Activated naive CD8-positive, alpha-beta T cell treated with anti-CD3 and anti-CD28 coated beads, Interleukin-2, amount 10 ng/mL, durations not matched to agents 7 days and 5 days (primary cell): Measurements from ENCODE around the gene BMP6. TPM values are rescaled to one million over a fixed set of nuclear protein-coding genes. Genes with fewer than 3 reads are reported as not detected.
"Not testable (repeated sequence)": the region's sequence is repeated elsewhere in the genome, so short reads cannot be mapped to it uniquely, and the experiment has no call there.

ENCODE experiments used
- ATAC-seq: fragments of 150-1000 bp; cut with Tn5 transposase; one replicate; pipeline ENCODE4 v1.10.0; 2021; ENCODE audit warnings: low read depth, moderate library complexity
- POLR2A ChIA-PET: fragments of 350-600 bp; sonication (Branson Sonifier 250); formaldehyde crosslinking; loops from one replicate; lab custom pipeline; 2021; ENCODE audit warnings: antibody characterized with exemption; lab: Charles Lee
- DNase-seq: peaks from one replicate; pipeline ENCODE4 v3.0.0; 2021
- H3K27ac Mint-ChIP-seq: one replicate; pipeline ENCODE4 v1.8.0; 2022; ENCODE audit warnings: mild to moderate bottlenecking, mixed read lengths
- H3K27me3 Mint-ChIP-seq: one replicate; pipeline ENCODE4 v1.8.0; 2022; ENCODE audit warnings: mild to moderate bottlenecking, moderate library complexity, mixed read lengths
- H3K36me3 Mint-ChIP-seq: one replicate; pipeline ENCODE4 v1.8.0; 2021; ENCODE audit warnings: mild to moderate bottlenecking, mixed read lengths
- H3K4me1 Mint-ChIP-seq: one replicate; pipeline ENCODE4 v1.8.0; 2021; ENCODE audit warnings: mixed read lengths
- H3K4me3 Mint-ChIP-seq: one replicate; pipeline ENCODE4 v1.8.0; 2022; ENCODE audit warnings: mild to moderate bottlenecking, moderate library complexity, mixed read lengths
- H3K9me3 Mint-ChIP-seq: one replicate; pipeline ENCODE4 v1.8.0; 2021; ENCODE audit warnings: mixed read lengths
- total RNA-seq, 2 experiments: library from RNA; stranded (reverse); gene quantifications; one replicate each; pipeline ENCODE4 v1.2.3, GENCODE V29; 2021

Gene BMP6
- total RNA-seq, 2 experiments from 2014 or later, result not detected

- no peak overlapping the region for H3K27ac Mint-ChIP-seq
- ATAC-seq (no peak), DNase-seq (no peak)
- POLR2A ChIA-PET, result no interaction called here
- no peaks in the 10 kb centered on the region for H3K27me3 Mint-ChIP-seq
- H3K4me1 Mint-ChIP-seq, result no peaks in the 10 kb centered on the region
- peaks cover 31% of the 10 kb centered on the region for H3K36me3 Mint-ChIP-seq
- no peak overlapping the region for H3K4me3 Mint-ChIP-seq
- H3K9me3 Mint-ChIP-seq, result no peaks in the 10 kb centered on the region
Observed at GRCh38 chr6:7882505-7883257, 156.8 kb downstream of the BMP6 start.

- no peak for ATAC-seq
- no peaks in the 10 kb centered on the region for H3K9me3 Mint-ChIP-seq
- H3K27ac Mint-ChIP-seq, result no peak overlapping the region
- H3K4me3 Mint-ChIP-seq, result no peak overlapping the region
- H3K27me3 Mint-ChIP-seq, result no peaks in the 10 kb centered on the region
- peaks cover 33% of the 10 kb centered on the region for H3K36me3 Mint-ChIP-seq
- DNase-seq, result no peak
- no peaks in the 10 kb centered on the region for H3K4me1 Mint-ChIP-seq
- POLR2A ChIA-PET, result no interaction called here
Observed at GRCh38 chr6:7883381-7883780, 157.5 kb downstream of the BMP6 start.

DNA sequence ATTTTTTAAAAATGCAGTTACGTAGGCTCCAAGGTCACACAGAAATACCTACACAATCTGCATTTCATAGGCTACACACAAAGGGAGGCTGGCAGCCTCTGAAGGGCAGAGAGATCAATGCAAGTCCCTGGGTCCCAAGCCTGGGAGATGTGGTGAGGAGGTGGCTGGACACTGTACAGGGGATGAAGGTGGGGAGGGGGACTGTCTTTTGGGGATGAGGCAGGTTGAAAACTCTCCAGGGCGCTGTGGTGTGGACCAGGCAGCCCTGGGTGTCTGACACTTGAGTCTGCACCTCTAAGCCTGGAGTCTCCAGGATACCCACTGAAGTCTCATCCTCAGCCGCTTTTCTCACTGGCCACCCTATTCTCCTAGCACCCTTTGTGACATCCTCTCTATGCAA is 160.2 kb downstream of the BMP6 start:
- POLR2A ChIA-PET, result no interaction called here
- no peaks in the 10 kb centered on the region for H3K9me3 Mint-ChIP-seq
- no peak for DNase-seq
- peaks cover 27% of the 10 kb centered on the region for H3K36me3 Mint-ChIP-seq
- no peaks in the 10 kb centered on the region for H3K27me3 Mint-ChIP-seq
- H3K4me1 Mint-ChIP-seq, result no peaks in the 10 kb centered on the region
- ATAC-seq, result no peak
- no peak overlapping the region for H3K4me3 Mint-ChIP-seq
- no peak overlapping the region for H3K27ac Mint-ChIP-seq

- H3K36me3 Mint-ChIP-seq, result peaks cover 25% of the 10 kb centered on the region
- no peak overlapping the region for H3K27ac Mint-ChIP-seq
- no peaks in the 10 kb centered on the region for H3K4me1 Mint-ChIP-seq
- POLR2A ChIA-PET, result no interaction called here
- H3K4me3 Mint-ChIP-seq, result no peak overlapping the region
- ATAC-seq (no peak), DNase-seq (no peak)
- H3K27me3 Mint-ChIP-seq, result no peaks in the 10 kb centered on the region
- no peaks in the 10 kb centered on the region for H3K9me3 Mint-ChIP-seq
Observed at GRCh38 chr6:7887278-7887991, 161.5 kb downstream of the BMP6 start.

- Mint-ChIP-seq H3K27ac (no peak overlapping the region), H3K4me1 (no peaks in the 10 kb centered on the region), H3K4me3 (no peak overlapping the region), H3K9me3 (no peaks in the 10 kb centered on the region), H3K27me3 (no peaks in the 10 kb centered on the region), H3K36me3 (peaks cover 22% of the 10 kb centered on the region)
- POLR2A ChIA-PET, result no interaction called here
- no peak for DNase-seq
- no peak for ATAC-seq
Observed at GRCh38 chr6:7888587-7889357, 162.9 kb downstream of the BMP6 start.

DNA sequence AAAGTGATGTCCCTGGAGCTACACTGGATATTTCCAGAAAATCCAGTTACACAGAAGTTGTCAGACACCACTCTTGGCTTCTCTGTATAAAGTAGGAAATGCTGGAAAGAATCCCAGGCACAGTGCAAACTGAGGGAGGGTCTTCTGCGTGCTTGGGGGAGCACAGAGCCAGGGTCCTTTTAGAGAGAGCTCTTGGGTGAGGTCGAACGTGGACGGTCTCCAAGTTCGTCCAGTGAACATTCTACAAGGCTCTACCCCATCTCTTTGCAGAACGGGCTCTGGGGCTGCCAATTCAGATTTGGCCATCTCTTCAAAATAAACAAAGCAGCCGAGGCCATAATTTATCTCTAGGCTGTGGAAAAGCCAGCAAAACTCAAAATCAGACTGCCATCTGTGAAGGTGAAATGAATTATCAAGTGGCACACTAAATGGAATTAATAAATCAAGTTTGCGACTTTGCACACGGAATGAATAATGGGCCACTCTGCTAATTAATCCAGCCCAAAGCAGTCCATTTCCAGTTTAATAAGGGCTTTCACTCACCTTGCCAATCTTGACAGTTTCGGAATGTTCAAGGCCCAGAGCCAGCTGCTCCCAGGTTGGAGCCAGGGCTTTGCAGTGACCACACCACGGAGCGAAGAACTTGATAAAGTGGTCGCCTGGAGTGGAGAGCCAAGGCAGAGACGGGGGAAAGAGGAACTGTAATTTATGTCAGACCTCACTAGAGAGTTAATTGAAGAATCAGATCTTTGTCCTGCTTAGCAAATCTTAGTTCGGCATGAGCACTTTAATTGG is 165.4 kb downstream of the BMP6 start:
- Mint-ChIP-seq H3K27me3 (no peaks in the 10 kb centered on the region), H3K27ac (no peak overlapping the region), H3K4me3 (no peak overlapping the region), H3K4me1 (no peaks in the 10 kb centered on the region), H3K36me3 (peaks cover 20% of the 10 kb centered on the region), H3K9me3 (no peaks in the 10 kb centered on the region)
- POLR2A ChIA-PET, result no interaction called here
- no peak for DNase-seq
- no peak for ATAC-seq

DNA sequence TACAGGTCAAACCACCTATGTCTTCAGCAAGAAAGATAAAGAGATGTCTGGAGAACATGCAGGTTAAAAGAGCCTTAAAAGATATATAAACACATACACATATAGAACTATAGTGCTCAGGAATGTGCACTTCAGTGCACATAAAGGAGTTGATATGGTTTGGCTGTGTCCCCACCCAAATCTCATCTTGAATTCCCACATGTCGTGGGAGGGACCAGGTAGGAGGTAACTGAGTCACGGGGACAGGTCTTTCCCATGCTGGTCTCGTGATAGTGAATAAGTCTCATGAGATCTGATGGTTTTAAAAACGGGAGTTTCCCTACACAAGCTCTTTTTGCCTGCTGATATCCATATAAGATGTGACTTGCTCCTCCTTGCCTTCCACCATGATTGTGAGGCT is 166.5 kb downstream of the BMP6 start:
- H3K9me3 Mint-ChIP-seq, DNase-seq, H3K27me3 Mint-ChIP-seq, H3K4me3 Mint-ChIP-seq, POLR2A ChIA-PET, H3K27ac Mint-ChIP-seq, ATAC-seq, H3K4me1 Mint-ChIP-seq: not testable (repeated sequence)
- H3K36me3 Mint-ChIP-seq, result peaks cover 17% of the 10 kb centered on the region

- no peaks in the 10 kb centered on the region for H3K4me1 Mint-ChIP-seq
- no peak overlapping the region for H3K4me3 Mint-ChIP-seq
- no peaks in the 10 kb centered on the region for H3K9me3 Mint-ChIP-seq
- H3K27me3 Mint-ChIP-seq, result no peaks in the 10 kb centered on the region
- ATAC-seq (no peak), DNase-seq (no peak)
- POLR2A ChIA-PET, result no interaction called here
- H3K27ac Mint-ChIP-seq, result no peak overlapping the region
- peaks cover 20% of the 10 kb centered on the region for H3K36me3 Mint-ChIP-seq
Observed at GRCh38 chr6:7893342-7893741, 167.4 kb downstream of the BMP6 start.

- Mint-ChIP-seq H3K9me3 (no peaks in the 10 kb centered on the region), H3K27me3 (no peaks in the 10 kb centered on the region), H3K4me1 (no peaks in the 10 kb centered on the region), H3K36me3 (peaks cover 23% of the 10 kb centered on the region), H3K27ac (no peak overlapping the region), H3K4me3 (no peak overlapping the region)
- no peak for ATAC-seq
- POLR2A ChIA-PET, result no interaction called here
- DNase-seq, result no peak
Observed at GRCh38 chr6:7894262-7895124, 168.6 kb downstream of the BMP6 start.

DNA sequence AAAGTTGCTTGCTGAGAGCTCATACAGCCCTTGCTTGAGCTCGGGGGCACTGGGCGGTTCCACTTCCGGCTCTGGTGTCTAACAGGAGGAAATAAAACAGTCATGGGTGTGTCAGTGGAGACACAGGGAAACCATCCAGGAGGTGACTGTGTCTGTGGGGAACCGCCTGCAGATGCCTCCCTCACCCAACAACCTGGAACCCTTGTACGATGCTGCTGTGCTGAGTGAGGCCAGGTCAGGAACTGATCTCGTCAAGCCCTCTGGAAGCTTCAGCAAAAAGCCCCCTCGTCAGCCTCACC is 169.2 kb downstream of the BMP6 start:
- H3K27ac Mint-ChIP-seq, result no peak overlapping the region
- ATAC-seq, result no peak

GRCh38 chr6:7896465-7896987 is 170.6 kb downstream of the BMP6 start:
- Mint-ChIP-seq H3K9me3 (no peaks in the 10 kb centered on the region), H3K4me1 (no peaks in the 10 kb centered on the region), H3K36me3 (peaks cover 21% of the 10 kb centered on the region), H3K27ac (no peak overlapping the region), H3K4me3 (no peak overlapping the region), H3K27me3 (no peaks in the 10 kb centered on the region)
- DNase-seq (no peak), ATAC-seq (no peak)
- POLR2A ChIA-PET, result no interaction called here

More for the DNA sequence above, 169.2 kb downstream of the BMP6 start:
- H3K4me3 Mint-ChIP-seq, result no peak overlapping the region
- H3K27me3 Mint-ChIP-seq, result no peaks in the 10 kb centered on the region
- H3K36me3 Mint-ChIP-seq, result peaks cover 23% of the 10 kb centered on the region
- DNase-seq, result no peak
- no peaks in the 10 kb centered on the region for H3K9me3 Mint-ChIP-seq
- H3K4me1 Mint-ChIP-seq, result no peaks in the 10 kb centered on the region
- POLR2A ChIA-PET, result no interaction called here

DNA sequence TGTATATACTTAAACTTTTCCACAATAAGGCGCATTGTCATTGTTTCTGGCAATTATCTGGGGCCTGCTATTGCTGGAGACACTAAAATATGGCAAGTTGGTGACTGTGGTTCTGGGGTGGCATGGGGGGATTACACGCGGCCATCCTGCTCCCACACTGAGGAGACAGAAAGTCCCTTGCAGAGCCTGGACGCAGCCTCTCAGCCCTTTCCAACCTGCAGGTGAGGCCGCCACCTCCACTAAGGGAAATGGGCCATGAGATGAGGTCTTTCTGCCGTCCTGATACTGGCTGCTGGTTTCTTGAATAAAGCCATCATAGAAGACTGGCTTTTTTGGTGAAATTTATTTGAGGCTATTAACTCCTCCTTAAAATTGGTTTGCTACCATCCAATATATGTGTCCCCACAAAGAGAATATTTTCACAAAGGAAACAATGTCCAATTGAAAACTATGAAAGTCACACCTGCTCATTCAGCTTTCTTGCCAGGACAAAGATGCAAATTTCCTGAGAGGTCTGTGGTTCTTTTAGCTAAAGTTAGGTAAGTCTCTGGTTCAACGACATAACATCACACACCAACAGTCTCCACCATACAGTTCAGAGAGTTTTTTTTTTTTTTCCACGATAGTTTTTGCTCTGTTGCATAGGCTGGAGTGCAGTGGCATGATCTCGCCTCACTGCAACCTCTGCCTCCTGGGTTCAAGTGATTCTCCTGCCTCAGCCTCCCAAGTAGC is 171.7 kb downstream of the BMP6 start:
- Mint-ChIP-seq H3K9me3 (no peaks in the 10 kb centered on the region), H3K4me3 (no peak overlapping the region), H3K27ac (no peak overlapping the region), H3K36me3 (peaks cover 20% of the 10 kb centered on the region), H3K4me1 (no peaks in the 10 kb centered on the region), H3K27me3 (no peaks in the 10 kb centered on the region)
- ATAC-seq (no peak), DNase-seq (no peak)
- POLR2A ChIA-PET, result no interaction called here
